Esophagus squamous epithelium (tissue), 4 donors: Measurements from ENCODE around the gene ACTMAP. TPM values are rescaled to one million over a fixed set of nuclear protein-coding genes. Genes with fewer than 3 reads are reported as not detected.

Experiments
- small RNA-seq, 4 donors: library from RNA; depleted of rRNA; stranded (forward); fragments of <200 nt; gene quantifications; one replicate each; pipeline ENCODE3, GENCODE V24; 2016
- total RNA-seq, 4 donors: library from RNA; depleted of rRNA; stranded (reverse); fragments of >200 nt; gene quantifications; one replicate each; pipeline ENCODE4 v1.1.0, GENCODE V29; 2016

Gene ACTMAP
- total RNA-seq, 4 donors from 2014 or later = 2.1 to 2.8 (median 2.4) TPM

Small RNAs within 50 kb of the gene (small RNA-seq; reads per million reads assigned to genes)
- 0 reads per million in 4 donors for gene RNU6-195P

Other genes starting within 250 kb of the ACTMAP start
- gene SHKBP1, start 173.6 kb downstream of the ACTMAP start, total RNA-seq = 10 to 100 TPM; 42.3 to 77.9 (median 49.8) TPM
- gene LTBP4, start 149.1 kb downstream of the ACTMAP start, total RNA-seq = 100 to 1,000 TPM in 1 of 4 donors, 10 to 100 TPM in 3; 43.5 to 249 (median 65.5) TPM
- gene NUMBL, start 59.8 kb downstream of the ACTMAP start, total RNA-seq = 10 to 100 TPM; 11.2 to 20.8 (median 15.8) TPM
- gene COQ8B, start 33.6 kb downstream of the ACTMAP start, total RNA-seq = 10 to 100 TPM; 19.3 to 64.1 (median 33.3) TPM
- gene ITPKC, start 33.4 kb downstream of the ACTMAP start, total RNA-seq = 100 to 1,000 TPM in 2 of 4 donors, 10 to 100 TPM in 2; 58.5 to 127 (median 95.7) TPM
- gene SNRPA, start 726 bp upstream of the ACTMAP start, total RNA-seq = 10 to 100 TPM; 45.0 to 79.5 (median 51.0) TPM
- gene MIA, start 25.0 kb upstream of the ACTMAP start, total RNA-seq = 1 to 10 TPM in 1 of 4 donors, not detected in 3; 3.7 TPM
- gene RAB4B, start 27.8 kb upstream of the ACTMAP start, total RNA-seq = 10 to 100 TPM; 15.2 to 37.0 (median 20.5) TPM
- 10 to 100 TPM; 30.3 to 50.9 (median 33.0) TPM for gene EGLN2, start 48.7 kb upstream of the ACTMAP start, total RNA-seq
- gene CYP2A6, start 100.0 kb upstream of the ACTMAP start, total RNA-seq = not detected
- gene CYP2A7, start 131.8 kb upstream of the ACTMAP start, total RNA-seq = not detected
- gene CYP2B6, start 240.8 kb upstream of the ACTMAP start, total RNA-seq = not detected